Hematopoietic multipotent progenitor cell treated with erythropoietin and hydrocortisone succinate and interleukin-3 and kit ligand, for 4 days (in vitro differentiated cells): ENCODE results near the gene AUP1.
"Not testable (repeated sequence)": the region's sequence is repeated elsewhere in the genome, so short reads cannot be mapped to it uniquely, and the experiment has no call there.

Experiments
- DNase-seq: peaks from one replicate; pipeline ENCODE4 v3.0.0-alpha.2; 2015

AUP1 gene

DNA sequence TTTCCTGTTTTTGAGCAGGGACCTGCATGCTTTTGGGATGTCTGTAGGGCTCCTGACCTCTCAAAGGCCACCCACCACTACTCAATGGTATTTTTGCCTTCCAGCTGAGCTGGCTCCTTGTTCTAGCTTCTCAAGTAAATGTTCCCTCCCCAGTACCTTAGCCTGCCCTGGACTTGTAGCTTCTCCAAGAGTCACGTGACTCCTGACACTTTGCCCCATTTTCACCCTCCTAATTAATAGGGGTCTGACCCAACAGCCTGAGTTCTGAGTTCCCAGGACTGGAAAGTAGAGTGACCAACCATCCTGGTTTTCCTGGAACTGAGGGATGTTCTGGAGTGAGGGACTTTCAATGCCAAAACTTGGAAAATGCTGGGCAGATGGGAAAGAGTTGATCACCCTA, 34.1 kb downstream of the AUP1 start:
- DNase-seq, result no peak

DNA sequence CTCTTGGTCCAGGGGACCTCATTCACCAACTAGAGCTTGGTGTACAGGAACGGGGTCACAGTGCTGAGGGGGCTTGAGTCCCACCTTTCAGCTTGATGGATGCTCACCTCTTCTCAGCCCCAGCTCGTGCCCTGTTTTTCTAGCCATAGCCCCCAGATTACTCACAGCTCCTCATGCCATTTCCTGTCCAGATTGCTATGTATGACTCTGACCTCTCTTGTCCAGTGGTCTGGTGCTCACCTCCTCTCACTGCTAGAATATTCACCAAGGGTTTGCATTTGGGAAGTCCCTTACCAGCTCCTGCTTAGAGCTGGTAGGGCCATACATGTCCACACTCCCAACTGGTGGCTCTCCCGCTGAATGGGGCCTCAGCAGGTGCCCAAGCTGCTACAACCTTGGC, 36.0 kb downstream of the AUP1 start:
- no peak for DNase-seq

DNA sequence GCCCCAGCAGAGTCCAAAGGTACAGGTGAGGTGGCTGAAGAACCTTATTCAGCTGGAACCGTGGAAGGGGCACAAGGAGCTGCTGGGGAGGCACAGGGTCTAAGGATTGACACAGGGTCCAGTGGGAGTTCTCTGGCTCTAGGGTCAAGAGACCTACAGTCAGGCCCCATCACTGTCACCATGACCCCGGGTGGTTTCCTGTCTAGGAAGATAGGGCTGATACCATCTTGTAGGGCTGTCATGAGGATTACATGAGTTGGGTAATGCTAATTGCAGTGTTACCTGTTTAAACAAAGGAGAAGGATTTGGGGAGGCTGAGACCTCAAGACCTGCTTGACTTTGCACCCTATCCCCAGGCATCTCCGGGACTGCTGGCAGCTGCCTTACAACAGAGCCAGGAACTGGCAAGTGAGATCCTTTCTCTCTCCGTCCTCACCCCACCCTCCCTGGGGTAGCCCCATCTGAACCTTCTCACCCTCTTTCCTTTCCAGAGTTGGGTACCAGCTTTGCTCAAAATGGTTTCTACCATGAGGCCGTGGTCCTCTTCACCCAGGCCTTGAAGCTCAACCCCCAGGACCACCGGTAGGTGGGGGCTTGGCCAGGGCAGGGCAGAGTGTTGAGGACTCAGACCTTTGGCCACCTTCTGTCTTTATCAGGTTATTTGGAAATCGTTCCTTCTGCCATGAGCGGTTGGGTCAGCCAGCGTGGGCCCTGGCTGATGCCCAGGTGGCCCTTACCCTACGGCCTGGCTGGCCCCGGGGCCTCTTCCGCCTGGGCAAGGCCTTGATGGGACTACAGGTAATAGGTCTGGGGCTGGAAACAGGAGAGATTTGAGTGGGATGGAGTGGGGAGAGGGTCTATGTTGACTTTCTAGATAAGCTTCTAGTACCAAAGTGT, 37.6 kb downstream of the AUP1 start:
- DNase-seq, result no peak

DNA sequence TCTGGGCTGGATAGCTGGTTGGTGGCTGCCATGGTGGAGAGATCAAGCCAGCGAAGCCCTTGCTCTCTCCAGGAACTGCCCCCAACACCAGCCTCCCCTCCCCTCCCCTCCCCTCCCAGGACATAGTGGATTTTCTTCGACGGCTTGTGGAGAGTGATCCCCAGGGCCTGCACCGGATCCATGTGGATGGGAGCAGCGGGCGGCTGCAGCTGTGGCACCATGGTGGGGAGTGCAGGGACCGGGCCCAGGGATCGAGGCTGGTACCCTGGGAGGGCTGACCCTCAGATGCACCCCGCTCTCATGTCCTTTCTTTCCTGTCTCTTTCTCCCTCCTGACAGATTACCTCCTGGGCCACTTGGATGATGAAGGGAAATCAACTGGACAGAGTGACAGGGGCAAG, 39.6 kb downstream of the AUP1 start:
- no peak for DNase-seq

DNA sequence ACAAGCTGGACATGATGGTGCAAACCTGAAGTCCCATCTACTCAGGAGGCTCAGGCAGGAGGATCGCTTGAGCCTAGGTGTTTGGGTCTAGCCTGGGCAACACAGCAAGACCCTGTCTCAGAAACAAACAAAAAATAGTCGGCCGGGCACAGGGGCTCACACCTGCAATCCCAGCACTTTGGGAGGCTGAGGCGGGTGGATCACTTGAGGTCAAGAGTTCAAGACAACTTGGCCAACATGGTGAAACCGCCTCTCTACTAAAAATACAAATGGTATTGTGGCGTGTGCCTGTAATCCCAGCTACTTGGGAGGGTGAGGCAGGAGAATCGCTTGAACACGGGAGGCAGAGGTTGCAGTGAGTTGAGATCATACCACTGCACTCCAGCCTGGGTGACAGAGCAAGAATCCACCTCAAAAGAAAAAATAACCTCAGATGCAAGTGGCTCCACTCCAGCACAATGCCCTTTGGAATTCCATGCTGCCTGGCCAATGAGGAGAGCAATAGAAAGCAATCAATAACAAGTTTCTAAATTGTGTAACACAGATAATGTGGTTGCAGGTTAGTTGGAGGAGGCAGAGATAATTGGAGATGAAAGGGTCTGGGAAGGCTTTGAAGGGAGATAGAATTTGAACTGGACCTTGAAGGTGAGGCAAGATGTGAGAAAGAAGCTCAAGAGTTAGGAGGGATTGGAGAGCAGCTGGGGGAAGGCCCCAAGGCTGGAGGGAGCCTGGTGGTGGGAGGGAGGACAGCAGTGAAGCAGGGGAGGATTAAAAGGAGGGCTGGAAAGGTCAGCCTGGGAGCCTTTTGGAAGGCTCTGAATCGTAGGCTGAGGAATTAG, 40.6 kb downstream of the AUP1 start:
- DNase-seq, result no peak

DNA sequence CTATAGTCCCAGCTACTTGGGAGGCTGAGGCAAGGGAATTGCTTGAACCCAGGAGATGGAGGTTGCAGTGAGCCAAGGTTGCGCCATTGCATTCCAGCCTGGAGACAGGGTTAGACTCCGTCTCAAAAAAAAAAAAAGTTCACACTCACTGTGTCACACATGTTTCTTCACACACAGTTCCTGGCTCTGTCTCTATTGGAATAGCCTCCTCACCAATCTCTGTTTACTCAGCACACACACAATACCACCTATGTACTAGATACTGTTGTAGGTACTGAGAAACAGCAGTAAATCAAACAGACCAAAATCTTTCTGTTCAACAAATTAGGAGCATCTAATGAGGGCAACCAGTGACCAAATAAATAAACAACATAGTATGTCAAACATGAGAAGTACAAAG, 43.4 kb downstream of the AUP1 start:
- no peak for DNase-seq

DNA sequence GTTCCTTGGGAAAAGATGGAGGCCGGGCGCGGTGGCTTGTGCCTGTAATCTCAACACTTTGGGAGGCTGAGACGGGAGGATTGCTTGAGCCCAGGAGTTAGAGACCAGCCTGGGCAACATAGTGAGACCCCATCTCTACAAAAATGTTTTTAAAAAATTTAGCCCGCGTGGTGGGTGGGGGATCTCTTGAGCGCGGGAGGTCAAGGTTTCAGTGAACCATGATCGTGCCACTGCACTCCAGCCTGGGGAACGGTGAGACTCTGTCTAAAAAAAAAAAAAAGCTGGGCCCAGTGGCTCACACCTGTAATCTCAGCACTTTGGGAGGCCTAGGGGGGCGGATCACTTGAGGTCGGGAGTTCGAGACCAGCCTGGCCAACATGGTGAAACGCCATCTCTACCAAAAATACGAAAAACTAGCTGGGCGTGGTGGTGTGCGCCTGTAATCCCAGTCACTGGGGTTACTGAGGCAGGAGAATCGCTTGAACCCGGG, 45.8 kb downstream of the AUP1 start:
- DNase-seq, result not testable (repeated sequence)

DNA sequence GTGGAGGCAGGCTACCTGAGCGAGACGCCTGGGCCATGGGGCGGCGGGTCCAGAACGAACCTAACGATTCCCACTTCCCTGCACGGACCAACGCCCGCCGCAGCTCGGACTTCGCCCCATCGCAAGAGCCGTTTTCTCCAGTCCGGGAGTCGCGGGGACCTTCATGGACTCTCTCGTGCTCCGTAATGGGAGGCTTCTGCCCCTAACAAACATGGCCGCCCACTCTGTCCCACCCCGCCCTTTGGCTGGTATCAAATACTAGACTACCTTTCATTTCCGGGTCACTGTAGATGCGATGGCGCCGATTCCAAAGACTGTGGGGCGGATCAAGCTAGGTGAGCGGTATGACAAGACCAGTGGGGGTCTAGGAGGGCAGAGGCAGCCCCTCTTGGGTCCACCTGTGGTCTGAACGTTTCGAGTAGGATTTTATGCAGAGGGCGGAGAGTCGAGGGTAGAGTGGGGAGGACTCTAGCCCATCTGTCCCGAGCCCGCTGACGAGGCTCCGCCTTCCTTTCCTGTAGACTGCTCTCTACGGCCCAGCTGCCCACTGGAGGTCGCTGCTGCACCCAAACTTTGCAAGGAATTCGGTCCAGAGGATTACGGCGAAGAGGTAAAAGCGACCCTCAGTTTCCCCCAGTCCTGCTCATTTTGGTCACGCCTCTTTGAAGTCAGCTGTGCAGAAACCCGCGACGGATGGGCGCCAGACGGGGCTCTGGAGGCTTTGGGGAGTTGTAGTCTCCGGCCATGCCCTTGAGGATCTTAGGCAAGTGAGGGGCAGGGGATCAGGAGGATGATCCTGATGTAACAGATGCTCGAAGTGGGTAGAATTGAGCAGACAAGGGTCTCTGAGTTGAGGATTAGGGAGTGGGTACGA, 46.5 kb downstream of the AUP1 start, which contains the start of the genes CCDC142 and TTC31:
TSS of gene CCDC142 (minus strand) at position 198 of the 874 bp plus-strand sequence. CDS start at position 37, 161 bp downstream.
TSS of gene TTC31 (plus strand) at position 281 of the 874 bp plus-strand sequence. CDS start at position 296, 15 bp downstream.
- DNase-seq, result peak; percentile 99

DNA sequence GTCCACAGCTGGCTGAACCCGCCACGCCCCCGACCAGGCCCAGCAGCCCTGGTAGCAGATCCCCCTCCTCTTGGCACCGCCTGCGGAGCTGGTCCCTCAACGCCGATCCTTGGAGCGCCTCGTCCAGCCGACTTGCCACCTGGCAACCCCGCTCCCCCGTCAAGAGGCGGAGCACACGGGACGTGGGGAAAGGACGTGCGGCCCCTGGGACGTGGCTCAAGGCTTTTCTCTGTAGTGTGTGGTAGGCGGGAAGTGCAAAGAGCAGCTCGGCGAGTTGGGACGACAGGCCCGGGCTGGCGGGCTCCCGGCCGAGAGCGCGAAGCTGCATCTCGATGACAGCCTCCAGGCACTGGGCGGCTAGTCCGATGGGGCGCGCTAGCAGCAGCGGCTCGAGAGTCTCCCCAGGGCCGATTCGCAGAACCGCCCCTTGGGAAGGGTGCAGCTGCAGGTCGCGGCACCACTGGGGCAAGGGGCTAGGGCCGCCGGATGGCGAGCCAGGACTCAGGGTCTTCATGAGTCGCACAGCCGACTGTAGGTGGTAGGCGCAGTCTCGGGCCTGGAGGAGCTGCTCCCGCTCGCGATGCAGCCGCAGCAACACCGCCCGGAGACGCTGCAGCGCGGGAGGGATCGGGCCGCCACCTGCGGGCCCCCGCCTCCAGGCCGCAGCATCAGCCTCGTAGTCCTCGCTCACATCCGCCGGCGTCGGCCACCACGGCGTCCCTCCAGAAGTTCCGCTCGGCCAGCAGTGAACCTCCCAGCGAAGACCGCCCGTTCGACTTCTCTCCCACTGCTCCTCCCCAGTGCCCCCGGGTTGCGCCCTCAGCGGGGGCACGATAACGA, 47.3 kb downstream of the AUP1 start:
- peak; percentile 84 for DNase-seq

DNA sequence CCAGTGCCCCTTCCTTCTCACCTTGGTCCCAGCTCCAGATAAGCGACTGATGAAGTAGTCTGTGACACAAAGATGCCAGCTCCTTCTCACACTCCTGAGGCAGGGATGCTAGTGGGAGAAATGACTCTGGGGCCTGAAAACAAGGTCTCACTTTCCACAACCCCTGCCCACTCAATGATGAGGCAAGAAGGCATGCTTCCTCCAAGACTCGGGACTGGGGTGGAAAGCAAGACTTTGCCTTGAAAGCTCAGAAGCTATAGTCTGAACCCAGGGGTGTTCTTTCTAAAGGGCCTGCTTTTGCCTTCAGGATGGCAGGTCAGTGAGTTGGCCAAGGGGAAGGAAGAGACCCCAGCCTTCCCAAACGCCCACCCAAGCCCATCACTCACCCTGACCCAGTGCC, 48.1 kb downstream of the AUP1 start:
- DNase-seq, result no peak
